IPS DF 19.7 (cell line): ENCODE results near the gene CXorf58.

Experiments
- DNase-seq: peaks from one replicate; pipeline ENCODE4 v3.0.0-alpha.2; 2013; ENCODE audit warnings: low read depth, low spot score

The CXorf58 gene

GRCh38 chrX:23900220-23900797 lies 7.5 kb upstream of the CXorf58 start:
- no peak for DNase-seq

- DNase-seq: no peak
Observed at GRCh38 chrX:23901060-23901459, 6.7 kb upstream of the CXorf58 start.

- DNase-seq: no peak
Observed at GRCh38 chrX:23901805-23902204, 6.0 kb upstream of the CXorf58 start.

- no peak for DNase-seq
Observed at GRCh38 chrX:23902419-23902818, 5.4 kb upstream of the CXorf58 start.

- DNase-seq: no peak
Observed at GRCh38 chrX:23904096-23904495, 3.7 kb upstream of the CXorf58 start.

GRCh38 chrX:23907111-23907497 lies 702 bp upstream of the CXorf58 start:
- no peak for DNase-seq

- DNase-seq: no peak
Observed at GRCh38 chrX:23908219-23909004, 606 bp downstream of the CXorf58 start.

- DNase-seq: no peak
Observed at GRCh38 chrX:23911126-23911835, 3.5 kb downstream of the CXorf58 start.

- DNase-seq: no peak
Observed at GRCh38 chrX:23919148-23919547, 11.3 kb downstream of the CXorf58 start.

GRCh38 chrX:23919706-23920320 lies 12.0 kb downstream of the CXorf58 start:
- DNase-seq: no peak

- DNase-seq: no peak
Observed at GRCh38 chrX:23926015-23926414, 18.2 kb downstream of the CXorf58 start.

- DNase-seq: no peak
Observed at GRCh38 chrX:23930894-23931604, 23.2 kb downstream of the CXorf58 start.

- no peak for DNase-seq
Observed at GRCh38 chrX:23932046-23932445, 24.2 kb downstream of the CXorf58 start.

GRCh38 chrX:23935106-23935505 lies 27.3 kb downstream of the CXorf58 start:
- no peak for DNase-seq

GRCh38 chrX:23936180-23936579 lies 28.4 kb downstream of the CXorf58 start:
- DNase-seq: no peak

- no peak for DNase-seq
Observed at GRCh38 chrX:23937100-23937499, 29.3 kb downstream of the CXorf58 start.

GRCh38 chrX:23938690-23939089 lies 30.9 kb downstream of the CXorf58 start:
- DNase-seq: no peak

- no peak for DNase-seq
Observed at GRCh38 chrX:23939203-23939602, 31.4 kb downstream of the CXorf58 start.

- no peak for DNase-seq
Observed at GRCh38 chrX:23944234-23944633, 36.4 kb downstream of the CXorf58 start.

GRCh38 chrX:23945206-23945605 lies 37.4 kb downstream of the CXorf58 start:
- no peak for DNase-seq

GRCh38 chrX:23952391-23952790 lies 44.6 kb downstream of the CXorf58 start:
- DNase-seq: no peak
